HG03439 (cell line): ENCODE results near the gene FERMT2.

Experiments used
- ATAC-seq: cut with Tn5 transposase; IDR thresholded peaks from one replicate; pipeline ENCODE4 v1.9.1; 2021; ENCODE audit warnings: mild to moderate bottlenecking, moderate library complexity; ENCODE audit not compliant: unreplicated experiment

Gene FERMT2

GRCh38 chr14:52950898-52951680 is at the start of gene FERMT2:
TSS of gene FERMT2 (minus strand) at chr14:52951050. CDS start at chr14:52950568, 482 bp downstream.
- no peak for ATAC-seq

- ATAC-seq: no peak
Measured at GRCh38 chr14:52998376-52999015, 47.6 kb upstream of the FERMT2 start.

- no peak for ATAC-seq
Measured at GRCh38 chr14:52996493-52996892, 45.6 kb upstream of the FERMT2 start.

GRCh38 chr14:52995998-52996397 is 45.1 kb upstream of the FERMT2 start:
- no peak for ATAC-seq

- no peak for ATAC-seq
Measured at GRCh38 chr14:52992236-52992870, 41.5 kb upstream of the FERMT2 start.

GRCh38 chr14:52988139-52988538 is 37.3 kb upstream of the FERMT2 start:
- no peak for ATAC-seq

GRCh38 chr14:52987514-52987913 is 36.7 kb upstream of the FERMT2 start:
- no peak for ATAC-seq

- ATAC-seq: no peak
Measured at GRCh38 chr14:52987042-52987441, 36.2 kb upstream of the FERMT2 start.

GRCh38 chr14:52977798-52978197 is 26.9 kb upstream of the FERMT2 start:
- ATAC-seq: no peak

GRCh38 chr14:52974406-52974805 is 23.6 kb upstream of the FERMT2 start:
- ATAC-seq: no peak

- ATAC-seq: no peak
Measured at GRCh38 chr14:52961060-52961639, 10.3 kb upstream of the FERMT2 start.

- ATAC-seq: no peak
Measured at GRCh38 chr14:52960627-52961026, 9.8 kb upstream of the FERMT2 start.

- ATAC-seq: no peak
Measured at GRCh38 chr14:52954346-52955214, 3.7 kb upstream of the FERMT2 start.

GRCh38 chr14:52951681-52952554 is 1.1 kb upstream of the FERMT2 start:
- ATAC-seq: no peak

- no peak for ATAC-seq
Measured at GRCh38 chr14:52950410-52950897, 396 bp downstream of the FERMT2 start.

GRCh38 chr14:52949711-52950409 is 990 bp downstream of the FERMT2 start:
- no peak for ATAC-seq

- no peak for ATAC-seq
Measured at GRCh38 chr14:52949249-52949648, 1.6 kb downstream of the FERMT2 start.

GRCh38 chr14:52948836-52949235 is 2.0 kb downstream of the FERMT2 start:
- no peak for ATAC-seq

GRCh38 chr14:52948039-52948438 is 2.8 kb downstream of the FERMT2 start:
- no peak for ATAC-seq
